AG08396 (cell line): ENCODE results near the gene ADCY7.

Source experiments
- DNase-seq: peaks from one replicate; pipeline ENCODE4 v3.0.0; 2012; ENCODE audit warnings: low spot score, mixed read lengths

ADCY7 gene

GRCh38 chr16:50298591-50299507 is 32.5 kb downstream of the ADCY7 start:
- no peak for DNase-seq

- no peak for DNase-seq
Measured at GRCh38 chr16:50299508-50300105, 33.3 kb downstream of the ADCY7 start.

GRCh38 chr16:50300942-50301625 is 34.7 kb downstream of the ADCY7 start:
- DNase-seq = peak; percentile 71

GRCh38 chr16:50301626-50302471 is 35.5 kb downstream of the ADCY7 start:
- peak; percentile 88 for DNase-seq

GRCh38 chr16:50302472-50303005 is 36.2 kb downstream of the ADCY7 start:
- no peak for DNase-seq

GRCh38 chr16:50303041-50303604 is 36.8 kb downstream of the ADCY7 start:
- DNase-seq = peak; percentile 53

GRCh38 chr16:50303605-50304466 is 37.5 kb downstream of the ADCY7 start:
- DNase-seq = peak; percentile 91

- DNase-seq = no peak
Measured at GRCh38 chr16:50304467-50305440, 38.4 kb downstream of the ADCY7 start.

- DNase-seq = no peak
Measured at GRCh38 chr16:50305441-50306061, 39.2 kb downstream of the ADCY7 start.

GRCh38 chr16:50306287-50306686 is 39.9 kb downstream of the ADCY7 start:
- DNase-seq = no peak

- no peak for DNase-seq
Measured at GRCh38 chr16:50308237-50308965, 42.0 kb downstream of the ADCY7 start.

- DNase-seq = no peak
Measured at GRCh38 chr16:50309156-50309526, 42.8 kb downstream of the ADCY7 start.

GRCh38 chr16:50309527-50310307 is 43.4 kb downstream of the ADCY7 start:
- DNase-seq = no peak

GRCh38 chr16:50310308-50311133 is 44.2 kb downstream of the ADCY7 start:
- no peak for DNase-seq

- no peak for DNase-seq
Measured at GRCh38 chr16:50311134-50311528, 44.8 kb downstream of the ADCY7 start.

- peak; percentile 3 for DNase-seq
Measured at GRCh38 chr16:50311891-50312501, 45.6 kb downstream of the ADCY7 start.
